Caco-2 (cell line): ENCODE measurements around the gene PLCB4. TPM values are rescaled to one million over a fixed set of nuclear protein-coding genes. Genes with fewer than 3 reads are reported as not detected.

ENCODE experiments used
- BruUV-seq: library from RNA; stranded (reverse); fragments of 400-500 nt; replicated peaks from 2 replicates; lab custom pipeline; 2021; lab: Mats Ljungman, UMichigan
- CTCF ChIA-PET: fragments of 300-600 bp; sonication (Branson Sonifier 250); formaldehyde crosslinking; loops from one replicate; lab custom pipeline; 2022; ENCODE audit warnings: antibody characterized with exemption; lab: Charles Lee
- POLR2A ChIA-PET: fragments of 300-600 bp; sonication (Branson Sonifier 250); formaldehyde crosslinking; loops from one replicate; lab custom pipeline; 2022; ENCODE audit warnings: antibody characterized with exemption; lab: Charles Lee
- DNase-seq, 2 experiments: peaks; one replicate each; pipeline versions ENCODE4 v3.0.0 to v3.0.0-alpha.2; 2020 to 2022
- H3K27me3 ChIP-seq: replicated peaks from 2 replicates; pipeline ENCODE4 v1.6.0; 2011; ENCODE audit warnings: low read length; ENCODE audit not compliant: control insufficient read depth, insufficient read depth
- H3K36me3 ChIP-seq: 2 replicates; pipeline ENCODE4 v1.5.1; 2011; ENCODE audit warnings: low read length; ENCODE audit not compliant: control insufficient read depth, insufficient read depth
- H3K4me1 ChIP-seq: fragments of 250-450 bp; sonication (Bioruptor Pico); 2 replicates; pipeline ENCODE4 v1.5.1; 2020; ENCODE audit warnings: mild to moderate bottlenecking
- H3K4me3 ChIP-seq: 2 replicates; pipeline ENCODE4 v1.5.1; 2011; ENCODE audit warnings: low read depth, mild to moderate bottlenecking, control low read depth, low read length
- H3K9me3 ChIP-seq: fragments of 250-450 bp; sonication (Bioruptor Pico); 2 replicates; pipeline ENCODE4 v1.5.1; 2020; ENCODE audit warnings: mild to moderate bottlenecking, moderate library complexity
- H3K27ac Mint-ChIP-seq: one replicate; pipeline ENCODE4 v1.8.0; 2022; ENCODE audit warnings: mixed read lengths; ENCODE audit not compliant: unreplicated experiment
- H3K27me3 Mint-ChIP-seq: one replicate; pipeline ENCODE4 v1.8.0; 2022; ENCODE audit warnings: mixed read lengths; ENCODE audit not compliant: insufficient read depth, unreplicated experiment
- H3K36me3 Mint-ChIP-seq: one replicate; pipeline ENCODE4 v1.8.0; 2022; ENCODE audit warnings: mild to moderate bottlenecking, mixed read lengths; ENCODE audit not compliant: insufficient read depth, unreplicated experiment
- H3K4me1 Mint-ChIP-seq: one replicate; pipeline ENCODE4 v1.8.0; 2022; ENCODE audit warnings: low read depth, mixed read lengths; ENCODE audit not compliant: unreplicated experiment
- H3K4me3 Mint-ChIP-seq: one replicate; pipeline ENCODE4 v1.8.0; 2022; ENCODE audit warnings: mild to moderate bottlenecking, moderate library complexity, mixed read lengths; ENCODE audit not compliant: unreplicated experiment
- H3K9me3 Mint-ChIP-seq: one replicate; pipeline ENCODE4 v1.8.0; 2022; ENCODE audit warnings: mixed read lengths; ENCODE audit not compliant: unreplicated experiment
- intact Hi-C: fragments of 100-400 bp; cut with micrococcal nuclease; formaldehyde crosslinking; loops from one replicate; pipeline ENCODE4 v1.10.0; 2022; ENCODE audit not compliant: unreplicated experiment
- total RNA-seq: library from RNA; stranded (reverse); gene quantifications from 2 replicates; pipeline ENCODE4 v1.2.3, GENCODE V29; 2022
- TF ChIP-seq, protein P1 (sequence below), 2 experiments: fragments of 200-600 bp in 1 of 2; IDR thresholded peaks; 1 replicate in 1 of 2; 2 replicates in 1 of 2; pipeline versions ENCODE4 v1.5.1 to v1.8.0; 2011 to 2022; ENCODE audit warnings: antibody characterized with exemption in 1 of 2, control low read depth in 1 of 2, inconsistent platforms in 1 of 2, low read depth in 1 of 2, low read length in 1 of 2, mild to moderate bottlenecking in 1 of 2, moderate library complexity in 1 of 2; ENCODE audit not compliant: insufficient read depth in 1 of 2, severe bottlenecking in 1 of 2, unreplicated experiment in 1 of 2

The PLCB4 gene
- total RNA-seq, 1 experiment from 2014 or later: 3.0 TPM

DNA sequence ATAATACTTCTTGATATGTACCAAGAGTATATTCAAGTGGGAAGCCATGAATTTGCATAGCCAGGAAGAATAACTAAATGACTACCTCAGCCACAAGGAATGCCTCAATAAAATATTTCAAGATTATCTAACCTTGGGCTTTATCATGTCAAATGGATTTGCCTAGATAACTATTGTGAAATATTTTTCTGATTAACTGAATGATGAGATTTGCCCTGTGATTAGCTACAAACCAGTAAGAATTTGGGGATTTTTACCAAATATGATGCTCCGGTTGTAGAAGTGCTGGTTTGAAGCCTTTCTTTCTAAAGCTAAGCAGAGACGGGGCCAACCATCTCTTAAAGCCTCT, 319.9 kb downstream of the PLCB4 start:
- no peak for DNase-seq
- Histone ChIP-seq H3K4me1 (no peaks in the 10 kb centered on the region), H3K4me3 (no peak overlapping the region), H3K9me3 (0 out of 2 replicates have a peak, but pooled peaks cover 4% of the 10 kb centered on the region), H3K27me3 (no peaks in the 10 kb centered on the region), H3K36me3 (no peaks in the 10 kb centered on the region)
- H3K4me3 Mint-ChIP-seq: no peak overlapping the region
- ChIA-PET CTCF (no interaction called here), POLR2A (no interaction called here)
- H3K4me1 Mint-ChIP-seq: no peaks in the 10 kb centered on the region
- no peak overlapping the region for H3K27ac Mint-ChIP-seq
- TF ChIP-seq, protein P1, sequence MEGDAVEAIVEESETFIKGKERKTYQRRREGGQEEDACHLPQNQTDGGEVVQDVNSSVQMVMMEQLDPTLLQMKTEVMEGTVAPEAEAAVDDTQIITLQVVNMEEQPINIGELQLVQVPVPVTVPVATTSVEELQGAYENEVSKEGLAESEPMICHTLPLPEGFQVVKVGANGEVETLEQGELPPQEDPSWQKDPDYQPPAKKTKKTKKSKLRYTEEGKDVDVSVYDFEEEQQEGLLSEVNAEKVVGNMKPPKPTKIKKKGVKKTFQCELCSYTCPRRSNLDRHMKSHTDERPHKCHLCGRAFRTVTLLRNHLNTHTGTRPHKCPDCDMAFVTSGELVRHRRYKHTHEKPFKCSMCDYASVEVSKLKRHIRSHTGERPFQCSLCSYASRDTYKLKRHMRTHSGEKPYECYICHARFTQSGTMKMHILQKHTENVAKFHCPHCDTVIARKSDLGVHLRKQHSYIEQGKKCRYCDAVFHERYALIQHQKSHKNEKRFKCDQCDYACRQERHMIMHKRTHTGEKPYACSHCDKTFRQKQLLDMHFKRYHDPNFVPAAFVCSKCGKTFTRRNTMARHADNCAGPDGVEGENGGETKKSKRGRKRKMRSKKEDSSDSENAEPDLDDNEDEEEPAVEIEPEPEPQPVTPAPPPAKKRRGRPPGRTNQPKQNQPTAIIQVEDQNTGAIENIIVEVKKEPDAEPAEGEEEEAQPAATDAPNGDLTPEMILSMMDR (IDR thresholded peaks at IDR 0.05; ENCODE audit: insufficient read depth in 1 of 2, low read depth in 1 of 2, low read length in 1 of 2, severe bottlenecking in 1 of 2, unreplicated experiment in 1 of 2): no peak
- peaks cover 6% of the 10 kb centered on the region for H3K27me3 Mint-ChIP-seq
- no TSS peak for BruUV-seq
- H3K36me3 Mint-ChIP-seq: no peaks in the 10 kb centered on the region
- intact Hi-C loops: loop anchor here (10.0 kb wide), 1 partner anchor 64 kb away; no protein-coding TSS in a partner anchor
- no peaks in the 10 kb centered on the region for H3K9me3 Mint-ChIP-seq

DNA sequence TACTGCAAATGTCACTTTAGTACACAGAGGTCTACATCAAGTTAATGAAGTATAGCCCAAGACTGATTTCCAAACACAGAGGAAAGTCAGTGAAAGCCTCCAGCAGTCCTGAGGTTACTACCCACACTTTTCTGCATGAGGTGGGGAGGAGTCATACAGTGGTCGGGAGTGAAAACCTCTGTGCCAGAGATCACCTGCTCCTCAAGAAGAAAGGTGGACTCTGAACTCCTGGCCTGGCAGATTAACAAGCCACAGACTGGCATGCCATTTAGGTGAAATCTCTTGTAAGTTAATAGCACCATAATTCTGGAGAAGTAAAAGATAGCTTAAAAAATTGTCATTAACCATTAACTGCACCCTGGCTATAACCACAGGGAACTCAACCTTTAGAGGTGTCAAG, 320.5 kb downstream of the PLCB4 start:
- Mint-ChIP-seq H3K27ac (no peak overlapping the region), H3K27me3 (peaks cover 6% of the 10 kb centered on the region), H3K4me3 (no peak overlapping the region), H3K4me1 (no peaks in the 10 kb centered on the region), H3K9me3 (no peaks in the 10 kb centered on the region), H3K36me3 (no peaks in the 10 kb centered on the region)
- Histone ChIP-seq H3K36me3 (no peaks in the 10 kb centered on the region), H3K27me3 (no peaks in the 10 kb centered on the region), H3K4me1 (no peaks in the 10 kb centered on the region), H3K9me3 (0 out of 2 replicates have a peak, but pooled peaks cover 4% of the 10 kb centered on the region), H3K4me3 (no peak overlapping the region)
- BruUV-seq: no TSS peak
- intact Hi-C loops: loop anchor here (10.0 kb wide), 1 partner anchor 65 kb away; no protein-coding TSS in a partner anchor
- TF ChIP-seq, protein P1 (IDR thresholded peaks at IDR 0.05; ENCODE audit: insufficient read depth in 1 of 2, low read depth in 1 of 2, low read length in 1 of 2, severe bottlenecking in 1 of 2, unreplicated experiment in 1 of 2): no peak
- CTCF ChIA-PET: no interaction called here
- no peak for DNase-seq
- POLR2A ChIA-PET: no interaction called here

DNA sequence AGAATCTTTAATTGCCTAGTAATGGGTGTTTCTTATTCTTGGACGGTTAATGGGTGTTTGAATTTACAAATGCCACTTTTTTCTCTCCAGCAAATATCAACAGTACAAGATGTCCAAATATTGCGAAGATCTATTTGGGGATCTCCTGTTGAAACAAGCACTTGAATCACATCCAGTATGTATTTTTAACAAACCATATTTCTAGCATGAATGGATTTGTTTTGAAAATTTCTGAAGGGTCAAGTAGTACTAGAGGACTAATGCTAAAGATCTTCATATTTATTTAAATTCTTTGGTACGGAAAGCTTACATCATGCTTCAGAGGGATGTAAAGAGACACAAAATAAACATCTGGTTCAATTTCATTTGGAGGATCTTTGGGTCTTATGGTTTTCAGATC, 321.6 kb downstream of the PLCB4 start:
- Histone ChIP-seq H3K9me3 (0 out of 2 replicates have a peak, but pooled peaks cover 4% of the 10 kb centered on the region), H3K4me1 (no peaks in the 10 kb centered on the region), H3K36me3 (no peaks in the 10 kb centered on the region), H3K27me3 (no peaks in the 10 kb centered on the region), H3K4me3 (no peak overlapping the region)
- TF ChIP-seq, protein P1 (IDR thresholded peaks at IDR 0.05; ENCODE audit: insufficient read depth in 1 of 2, low read depth in 1 of 2, low read length in 1 of 2, severe bottlenecking in 1 of 2, unreplicated experiment in 1 of 2): no peak
- Mint-ChIP-seq H3K4me3 (no peak overlapping the region), H3K36me3 (no peaks in the 10 kb centered on the region), H3K27me3 (peaks cover 6% of the 10 kb centered on the region), H3K9me3 (no peaks in the 10 kb centered on the region), H3K4me1 (no peaks in the 10 kb centered on the region), H3K27ac (no peak overlapping the region)
- CTCF ChIA-PET: no interaction called here
- intact Hi-C loops: no loop called here
- POLR2A ChIA-PET: no interaction called here
- BruUV-seq: no TSS peak
- DNase-seq: no peak
